ENCODE measurements around the gene ZNRD2. TPM values are rescaled to one million over a fixed set of nuclear protein-coding genes. Genes with fewer than 3 reads are reported as not detected.

The ZNRD2 gene
- total RNA-seq, 1 experiment from 2014 or later: 40.7 TPM

GRCh38 chr11:65575568-65576231, 5.4 kb downstream of the ZNRD2 start, which contains the start of gene EHBP1L1:
TSS of gene EHBP1L1 (plus strand) at chr11:65576053. CDS start at chr11:65576303, 250 bp downstream.
- H3K4me1 Mint-ChIP-seq (ENCODE audit: low read depth, unreplicated experiment): peaks cover 41% of the 10 kb centered on the region
- H3K36me3 Mint-ChIP-seq (ENCODE audit: insufficient read depth, unreplicated experiment): peaks cover 94% of the 10 kb centered on the region
- no peaks in the 10 kb centered on the region for H3K9me3 Mint-ChIP-seq (ENCODE audit: low read depth, unreplicated experiment)
- H3K4me3 Mint-ChIP-seq (ENCODE audit: low read depth, unreplicated experiment): peak within 1 kb of the TSS; percentile 79
- CTCF ChIA-PET: interaction anchor here (0.6 to 1.5 kb wide), 5 partner anchors 12 to 68 kb away, joined by 3 to 4 read pairs (median 3); no protein-coding TSS in a partner anchor
- H3K27me3 Mint-ChIP-seq (ENCODE audit: unreplicated experiment): no peaks in the 10 kb centered on the region
- DNase-seq: peak; percentile 83
- TF ChIP-seq CTCF (IDR thresholded peaks at IDR 0.05; ENCODE audit: unreplicated experiment): no peak
- no TSS peak for BruUV-seq (replicated peaks)
- peak within 1 kb of the TSS; percentile 77 for H3K27ac Mint-ChIP-seq (ENCODE audit: unreplicated experiment)
- intact Hi-C loops (cut with micrococcal nuclease; ENCODE audit: unreplicated experiment): no loop called here

GRCh38 chr11:65576232-65576866, 6.1 kb downstream of the ZNRD2 start:
- Mint-ChIP-seq H3K4me1 (ENCODE audit: low read depth, unreplicated experiment) (peaks cover 34% of the 10 kb centered on the region), H3K27me3 (ENCODE audit: unreplicated experiment) (no peaks in the 10 kb centered on the region), H3K4me3 (ENCODE audit: low read depth, unreplicated experiment) (peak overlapping the region; percentile 79), H3K36me3 (ENCODE audit: insufficient read depth, unreplicated experiment) (peaks cover 94% of the 10 kb centered on the region), H3K9me3 (ENCODE audit: low read depth, unreplicated experiment) (no peaks in the 10 kb centered on the region), H3K27ac (ENCODE audit: unreplicated experiment) (peak overlapping the region; percentile 71)
- no peak for TF ChIP-seq CTCF (IDR thresholded peaks at IDR 0.05; ENCODE audit: unreplicated experiment)
- intact Hi-C loops (cut with micrococcal nuclease; ENCODE audit: unreplicated experiment): no loop called here
- no TSS peak for BruUV-seq (replicated peaks)
- CTCF ChIA-PET: interaction anchor here (0.6 to 1.5 kb wide), 4 partner anchors 11 to 69 kb away, joined by 3 to 4 read pairs (median 3); no protein-coding TSS in a partner anchor
- no peak for DNase-seq

- H3K27ac Mint-ChIP-seq (ENCODE audit: unreplicated experiment): peak overlapping the region; percentile 71
- H3K27me3 Mint-ChIP-seq (ENCODE audit: unreplicated experiment): no peaks in the 10 kb centered on the region
- H3K9me3 Mint-ChIP-seq (ENCODE audit: low read depth, unreplicated experiment): no peaks in the 10 kb centered on the region
- H3K4me1 Mint-ChIP-seq (ENCODE audit: low read depth, unreplicated experiment): peaks cover 27% of the 10 kb centered on the region
- peaks cover 91% of the 10 kb centered on the region for H3K36me3 Mint-ChIP-seq (ENCODE audit: insufficient read depth, unreplicated experiment)
- no TSS peak for BruUV-seq (replicated peaks)
- DNase-seq: peak; percentile 78
- CTCF ChIA-PET: interaction anchor here (0.8 to 1.6 kb wide), 2 partner anchors 11 to 17 kb away, joined by 4 to 5 read pairs; no protein-coding TSS in a partner anchor
- TF ChIP-seq CTCF (IDR thresholded peaks at IDR 0.05; ENCODE audit: unreplicated experiment): no peak
- intact Hi-C loops (cut with micrococcal nuclease; ENCODE audit: unreplicated experiment): no loop called here
- peak overlapping the region; percentile 79 for H3K4me3 Mint-ChIP-seq (ENCODE audit: low read depth, unreplicated experiment)
These were observed 6.8 kb downstream of the ZNRD2 start for GRCh38 chr11:65576867-65577755.

- H3K4me3 Mint-ChIP-seq (ENCODE audit: low read depth, unreplicated experiment): peak overlapping the region; percentile 79
- H3K4me1 Mint-ChIP-seq (ENCODE audit: low read depth, unreplicated experiment): peaks cover 24% of the 10 kb centered on the region
- CTCF ChIA-PET: interaction anchor here (0.8 to 1.6 kb wide), 2 partner anchors 11 to 16 kb away, joined by 3 to 5 read pairs; no protein-coding TSS in a partner anchor
- TF ChIP-seq CTCF (IDR thresholded peaks at IDR 0.05; ENCODE audit: unreplicated experiment): no peak
- H3K27me3 Mint-ChIP-seq (ENCODE audit: unreplicated experiment): no peaks in the 10 kb centered on the region
- no peak for DNase-seq
- H3K9me3 Mint-ChIP-seq (ENCODE audit: low read depth, unreplicated experiment): no peaks in the 10 kb centered on the region
- no TSS peak for BruUV-seq (replicated peaks)
- no peak overlapping the region for H3K27ac Mint-ChIP-seq (ENCODE audit: unreplicated experiment)
- H3K36me3 Mint-ChIP-seq (ENCODE audit: insufficient read depth, unreplicated experiment): peaks cover 90% of the 10 kb centered on the region
- intact Hi-C loops (cut with micrococcal nuclease; ENCODE audit: unreplicated experiment): no loop called here
These were observed 7.5 kb downstream of the ZNRD2 start for GRCh38 chr11:65577756-65578109.
